GM21717 (cell line): ENCODE data around the gene NOD2.

Source experiments
- ATAC-seq: cut with Tn5 transposase; IDR thresholded peaks from one replicate; pipeline ENCODE4 v1.9.1; 2021; ENCODE audit warnings: mild to moderate bottlenecking, moderate library complexity; ENCODE audit not compliant: unreplicated experiment

Gene NOD2

GRCh38 chr16:50692999-50693781 is at the start of gene NOD2:
Gene NOD2, plus strand, starts transcription at chr16:50693606. Its CDS starts 5,890 bp downstream, at chr16:50699496.
- ATAC-seq: no peak

- no peak for ATAC-seq
Observed at GRCh38 chr16:50644245-50644644, 49.2 kb upstream of the NOD2 start.

GRCh38 chr16:50644729-50645128 is 48.7 kb upstream of the NOD2 start:
- ATAC-seq: no peak

GRCh38 chr16:50645563-50646220 is 47.7 kb upstream of the NOD2 start:
- no peak for ATAC-seq

GRCh38 chr16:50646345-50646744 is 47.1 kb upstream of the NOD2 start:
- ATAC-seq: no peak

GRCh38 chr16:50651835-50652438 is 41.5 kb upstream of the NOD2 start:
- ATAC-seq: no peak

GRCh38 chr16:50652836-50653425 is 40.5 kb upstream of the NOD2 start:
- no peak for ATAC-seq

GRCh38 chr16:50653633-50654519 is 39.5 kb upstream of the NOD2 start:
- ATAC-seq: no peak

- ATAC-seq: no peak
Observed at GRCh38 chr16:50655558-50656055, 37.8 kb upstream of the NOD2 start.

- no peak for ATAC-seq
Observed at GRCh38 chr16:50657241-50657640, 36.2 kb upstream of the NOD2 start.

GRCh38 chr16:50659806-50660205 is 33.6 kb upstream of the NOD2 start:
- ATAC-seq: no peak

GRCh38 chr16:50662306-50662940 is 31.0 kb upstream of the NOD2 start:
- no peak for ATAC-seq

- ATAC-seq: no peak
Observed at GRCh38 chr16:50664270-50664669, 29.1 kb upstream of the NOD2 start.

- ATAC-seq: no peak
Observed at GRCh38 chr16:50665128-50665878, 28.1 kb upstream of the NOD2 start.

- peak; percentile 85 for ATAC-seq
Observed at GRCh38 chr16:50666658-50667496, 26.5 kb upstream of the NOD2 start.

GRCh38 chr16:50667497-50668367 is 25.7 kb upstream of the NOD2 start:
- ATAC-seq: no peak

GRCh38 chr16:50668368-50669008 is 24.9 kb upstream of the NOD2 start:
- no peak for ATAC-seq
